D341Med (cell line): ENCODE results near the gene PRKAG2.

Source experiments
- DNase-seq: peaks from one replicate; pipeline ENCODE4 v3.0.0; 2012; ENCODE audit warnings: low spot score

The PRKAG2 gene

GRCh38 chr7:151647874-151648273 lies 229.0 kb downstream of the PRKAG2 start:
- DNase-seq, result no peak

GRCh38 chr7:151647006-151647405 lies 229.9 kb downstream of the PRKAG2 start:
- DNase-seq, result no peak

GRCh38 chr7:151645311-151645710 lies 231.6 kb downstream of the PRKAG2 start:
- DNase-seq, result no peak

- no peak for DNase-seq
Observed at GRCh38 chr7:151644554-151644953, 232.4 kb downstream of the PRKAG2 start.

- DNase-seq, result no peak
Observed at GRCh38 chr7:151642746-151643145, 234.2 kb downstream of the PRKAG2 start.

- DNase-seq, result no peak
Observed at GRCh38 chr7:151641587-151641986, 235.3 kb downstream of the PRKAG2 start.

GRCh38 chr7:151637781-151638261 lies 239.1 kb downstream of the PRKAG2 start:
- no peak for DNase-seq

- no peak for DNase-seq
Observed at GRCh38 chr7:151634643-151635042, 242.3 kb downstream of the PRKAG2 start.

- DNase-seq, result no peak
Observed at GRCh38 chr7:151633516-151633812, 243.5 kb downstream of the PRKAG2 start.

- DNase-seq, result no peak
Observed at GRCh38 chr7:151632750-151633515, 244.0 kb downstream of the PRKAG2 start.

- DNase-seq, result peak; percentile 86
Observed at GRCh38 chr7:151631953-151632749, 244.8 kb downstream of the PRKAG2 start.

- no peak for DNase-seq
Observed at GRCh38 chr7:151631570-151631952, 245.4 kb downstream of the PRKAG2 start.

- DNase-seq, result no peak
Observed at GRCh38 chr7:151630851-151631569, 245.9 kb downstream of the PRKAG2 start.

- DNase-seq, result no peak
Observed at GRCh38 chr7:151630358-151630757, 246.6 kb downstream of the PRKAG2 start.

GRCh38 chr7:151629713-151630272 lies 247.1 kb downstream of the PRKAG2 start:
- no peak for DNase-seq

- no peak for DNase-seq
Observed at GRCh38 chr7:151628846-151629604, 247.9 kb downstream of the PRKAG2 start.

- DNase-seq, result peak; percentile 69
Observed at GRCh38 chr7:151626422-151627115, 250.3 kb downstream of the PRKAG2 start.

- DNase-seq, result no peak
Observed at GRCh38 chr7:151625606-151626005, 251.3 kb downstream of the PRKAG2 start.

GRCh38 chr7:151624246-151624928 lies 252.5 kb downstream of the PRKAG2 start:
- no peak for DNase-seq

GRCh38 chr7:151623766-151624165 lies 253.1 kb downstream of the PRKAG2 start:
- DNase-seq, result no peak
